Osteocyte (in vitro differentiated cells): ENCODE data around the gene SMC5. TPM values are rescaled to one million over a fixed set of nuclear protein-coding genes. Genes with fewer than 3 reads are reported as not detected.

Source experiments
- DNase-seq: peaks from one replicate; pipeline ENCODE4 v3.0.0; 2021; ENCODE audit warnings: mixed read lengths; ENCODE audit not compliant: unreplicated experiment; ENCODE audit errors: extremely low spot score
- H3K27ac Mint-ChIP-seq: one replicate; pipeline ENCODE4 v1.8.0; 2021; ENCODE audit warnings: mild to moderate bottlenecking, mixed read lengths; ENCODE audit not compliant: unreplicated experiment
- H3K27me3 Mint-ChIP-seq: one replicate; pipeline ENCODE4 v1.8.0; 2021; ENCODE audit warnings: mixed read lengths; ENCODE audit not compliant: unreplicated experiment
- H3K36me3 Mint-ChIP-seq: one replicate; pipeline ENCODE4 v1.8.0; 2021; ENCODE audit warnings: mixed read lengths; ENCODE audit not compliant: unreplicated experiment
- H3K4me1 Mint-ChIP-seq: one replicate; pipeline ENCODE4 v1.8.0; 2021; ENCODE audit warnings: mixed read lengths; ENCODE audit not compliant: unreplicated experiment
- H3K4me3 Mint-ChIP-seq: one replicate; pipeline ENCODE4 v1.8.0; 2021; ENCODE audit warnings: mild to moderate bottlenecking, moderate library complexity, mixed read lengths; ENCODE audit not compliant: unreplicated experiment
- H3K9me3 Mint-ChIP-seq: one replicate; pipeline ENCODE4 v1.8.0; 2021; ENCODE audit warnings: mixed read lengths; ENCODE audit not compliant: unreplicated experiment
- CTCF ChIP-seq: fragments of 200-600 bp; sonication (generic); IDR thresholded peaks from 2 replicates; pipeline ENCODE4 v1.5.0; 2021; ENCODE audit warnings: antibody characterized with exemption, mild to moderate bottlenecking, moderate library complexity
- total RNA-seq: library from RNA; stranded (reverse); gene quantifications from 2 replicates; pipeline ENCODE4 v1.2.1, GENCODE V29; 2021

Gene SMC5
- total RNA-seq, 1 donor from 2014 or later, result 30.4 TPM

GRCh38 chr9:70392189-70392588, 133.4 kb downstream of the SMC5 start:
- H3K36me3 Mint-ChIP-seq, result peaks cover 9% of the 10 kb centered on the region
- H3K27ac Mint-ChIP-seq, result peak overlapping the region; percentile 14
- no peak for DNase-seq
- H3K9me3 Mint-ChIP-seq, result no peaks in the 10 kb centered on the region
- peaks cover 85% of the 10 kb centered on the region for H3K4me1 Mint-ChIP-seq
- TF ChIP-seq CTCF, result peak; percentile 43
- peak overlapping the region; percentile 14 for H3K4me3 Mint-ChIP-seq
- no peaks in the 10 kb centered on the region for H3K27me3 Mint-ChIP-seq

GRCh38 chr9:70392850-70393249, 134.1 kb downstream of the SMC5 start:
- H3K9me3 Mint-ChIP-seq, result no peaks in the 10 kb centered on the region
- DNase-seq, result no peak
- no peak overlapping the region for H3K4me3 Mint-ChIP-seq
- TF ChIP-seq CTCF, result no peak
- no peaks in the 10 kb centered on the region for H3K27me3 Mint-ChIP-seq
- H3K36me3 Mint-ChIP-seq, result peaks cover 3% of the 10 kb centered on the region
- H3K4me1 Mint-ChIP-seq, result peaks cover 86% of the 10 kb centered on the region
- peak overlapping the region; percentile 4 for H3K27ac Mint-ChIP-seq

GRCh38 chr9:70395652-70396051, 136.9 kb downstream of the SMC5 start:
- Mint-ChIP-seq H3K27ac (no peak overlapping the region), H3K27me3 (no peaks in the 10 kb centered on the region)

GRCh38 chr9:70398145-70398556, 139.4 kb downstream of the SMC5 start:
- no peak for TF ChIP-seq CTCF
- H3K9me3 Mint-ChIP-seq, result no peaks in the 10 kb centered on the region

More at GRCh38 chr9:70395652-70396051, 136.9 kb downstream of the SMC5 start:
- Mint-ChIP-seq H3K36me3 (peaks cover 5% of the 10 kb centered on the region), H3K9me3 (no peaks in the 10 kb centered on the region), H3K4me1 (peaks cover 89% of the 10 kb centered on the region), H3K4me3 (no peak overlapping the region)
- no peak for DNase-seq
- TF ChIP-seq CTCF, result no peak

GRCh38 chr9:70399141-70399540, 140.4 kb downstream of the SMC5 start:
- peaks cover 4% of the 10 kb centered on the region for H3K36me3 Mint-ChIP-seq
- no peaks in the 10 kb centered on the region for H3K9me3 Mint-ChIP-seq
- peaks cover 80% of the 10 kb centered on the region for H3K4me1 Mint-ChIP-seq
- no peak overlapping the region for H3K4me3 Mint-ChIP-seq
- no peaks in the 10 kb centered on the region for H3K27me3 Mint-ChIP-seq
- DNase-seq, result no peak
- peak overlapping the region; percentile 61 for H3K27ac Mint-ChIP-seq
- no peak for TF ChIP-seq CTCF

More at GRCh38 chr9:70398145-70398556, 139.4 kb downstream of the SMC5 start:
- DNase-seq, result no peak
- Mint-ChIP-seq H3K4me3 (no peak overlapping the region), H3K36me3 (peaks cover 4% of the 10 kb centered on the region), H3K27me3 (no peaks in the 10 kb centered on the region), H3K27ac (peak overlapping the region; percentile 20), H3K4me1 (peaks cover 80% of the 10 kb centered on the region)
